ENCODE data around the gene AP1B1.
"Not testable (repeated sequence)": the region's sequence is repeated elsewhere in the genome, so short reads cannot be mapped to it uniquely, and the experiment has no call there.

AP1B1 gene

GRCh38 chr22:29387921-29388758 is at the start of gene AP1B1:
TSS of gene AP1B1 (minus strand) at chr22:29388570. CDS start at chr22:29367243, 21,327 bp downstream.
- DNase-seq = peak; percentile 92

GRCh38 chr22:29435236-29436136 is 47.1 kb upstream of the AP1B1 start:
- DNase-seq = no peak

GRCh38 chr22:29434288-29434687 is 45.9 kb upstream of the AP1B1 start:
- DNase-seq = no peak

- DNase-seq = no peak
These were observed 45.5 kb upstream of the AP1B1 start for GRCh38 chr22:29433856-29434255.

GRCh38 chr22:29431986-29432385 is 43.6 kb upstream of the AP1B1 start:
- DNase-seq = no peak

- DNase-seq = no peak
These were observed 38.9 kb upstream of the AP1B1 start for GRCh38 chr22:29427176-29427760.

- DNase-seq = no peak
These were observed 38.1 kb upstream of the AP1B1 start for GRCh38 chr22:29426476-29426875.

- not testable (repeated sequence) for DNase-seq
These were observed 30.3 kb upstream of the AP1B1 start for GRCh38 chr22:29418704-29419103.

- DNase-seq = not testable (repeated sequence)
These were observed 26.7 kb upstream of the AP1B1 start for GRCh38 chr22:29414951-29415591.

GRCh38 chr22:29412772-29413171 is 24.4 kb upstream of the AP1B1 start:
- not testable (repeated sequence) for DNase-seq

- DNase-seq = not testable (repeated sequence)
These were observed 23.3 kb upstream of the AP1B1 start for GRCh38 chr22:29411569-29412211.

GRCh38 chr22:29408940-29409339 is 20.6 kb upstream of the AP1B1 start:
- no peak for DNase-seq

GRCh38 chr22:29401538-29401937 is 13.2 kb upstream of the AP1B1 start:
- DNase-seq = not testable (repeated sequence)

GRCh38 chr22:29400576-29400975 is 12.2 kb upstream of the AP1B1 start:
- DNase-seq = no peak

- no peak for DNase-seq
These were observed 9.4 kb upstream of the AP1B1 start for GRCh38 chr22:29397791-29398190.

GRCh38 chr22:29396126-29396525 is 7.8 kb upstream of the AP1B1 start:
- DNase-seq = no peak

GRCh38 chr22:29394931-29395581 is 6.7 kb upstream of the AP1B1 start:
- DNase-seq = peak; percentile 70

- no peak for DNase-seq
These were observed 4.7 kb upstream of the AP1B1 start for GRCh38 chr22:29393019-29393608.

GRCh38 chr22:29391546-29391945 is 3.2 kb upstream of the AP1B1 start:
- DNase-seq = no peak

- DNase-seq = no peak
These were observed 1.9 kb upstream of the AP1B1 start for GRCh38 chr22:29390270-29390669.

- no peak for DNase-seq
These were observed 355 bp upstream of the AP1B1 start for GRCh38 chr22:29388759-29389090.

Measured in NCI-H345 (cell line).